Measurements from ENCODE around the gene SLC22A12. TPM values are rescaled to one million over a fixed set of nuclear protein-coding genes. Genes with fewer than 3 reads are reported as not detected.
"Not testable (repeated sequence)": the region's sequence is repeated elsewhere in the genome, so short reads cannot be mapped to it uniquely, and the experiment has no call there.

The SLC22A12 gene
- total RNA-seq, 1 donor from 2014 or later = not detected

GRCh38 chr11:64585150-64585549 lies 5.9 kb upstream of the SLC22A12 start:
- no peak for DNase-seq (ENCODE audit: low read depth)

- DNase-seq (ENCODE audit: low read depth) = no peak
Measured at GRCh38 chr11:64586366-64586765, 4.7 kb upstream of the SLC22A12 start.

- no peak for DNase-seq (ENCODE audit: low read depth)
Measured at GRCh38 chr11:64588701-64589100, 2.3 kb upstream of the SLC22A12 start.

- DNase-seq (ENCODE audit: low read depth) = no peak
Measured at GRCh38 chr11:64591257-64592233, 525 bp downstream of the SLC22A12 start.

- no peak for DNase-seq (ENCODE audit: low read depth)
Measured at GRCh38 chr11:64592234-64592615, 1.2 kb downstream of the SLC22A12 start.

- DNase-seq (ENCODE audit: low read depth) = no peak
Measured at GRCh38 chr11:64592656-64593055, 1.6 kb downstream of the SLC22A12 start.

GRCh38 chr11:64593156-64594105 lies 2.4 kb downstream of the SLC22A12 start:
- no peak for DNase-seq (ENCODE audit: low read depth)

- DNase-seq (ENCODE audit: low read depth) = no peak
Measured at GRCh38 chr11:64594159-64594939, 3.3 kb downstream of the SLC22A12 start.

- not testable (repeated sequence) for DNase-seq (ENCODE audit: low read depth)
Measured at GRCh38 chr11:64595922-64596321, 4.9 kb downstream of the SLC22A12 start.

GRCh38 chr11:64597671-64598101 lies 6.7 kb downstream of the SLC22A12 start:
- DNase-seq (ENCODE audit: low read depth) = no peak

GRCh38 chr11:64598106-64598796 lies 7.2 kb downstream of the SLC22A12 start:
- DNase-seq (ENCODE audit: low read depth) = no peak

- DNase-seq (ENCODE audit: low read depth) = no peak
Measured at GRCh38 chr11:64598797-64599697, 8.0 kb downstream of the SLC22A12 start.

GRCh38 chr11:64599698-64600211 lies 8.7 kb downstream of the SLC22A12 start:
- DNase-seq (ENCODE audit: low read depth) = no peak

- no peak for DNase-seq (ENCODE audit: low read depth)
Measured at GRCh38 chr11:64600281-64600992, 9.4 kb downstream of the SLC22A12 start.

- DNase-seq (ENCODE audit: low read depth) = no peak
Measured at GRCh38 chr11:64601605-64602465, 10.8 kb downstream of the SLC22A12 start.

GRCh38 chr11:64602466-64603070 lies 11.5 kb downstream of the SLC22A12 start:
- DNase-seq (ENCODE audit: low read depth) = no peak

- DNase-seq (ENCODE audit: low read depth) = no peak
Measured at GRCh38 chr11:64603411-64604110, 12.5 kb downstream of the SLC22A12 start.

Data from renal cortical epithelial cell (primary cell).